GM12878 (cell line): Measurements from ENCODE around the gene BNC2. TPM values are rescaled to one million over a fixed set of nuclear protein-coding genes. Genes with fewer than 3 reads are reported as not detected.

ENCODE experiments used
- ATAC-seq: fragments of 200-7000 bp; cut with Tn5 transposase; 3 replicates; pipeline ENCODE4 v1.9.1; 2020; ENCODE audit warnings: mild to moderate bottlenecking, moderate library complexity
- BruUV-seq: library from RNA; stranded (reverse); fragments of 400-500 nt; replicated peaks from 2 replicates; lab custom pipeline; 2021; lab: Mats Ljungman, UMichigan
- CTCF ChIA-PET: fragments of 300-600 bp; sonication (Branson Sonifier 250); formaldehyde crosslinking; extraction: SDS; loops from one replicate; lab custom pipeline; 2021; ENCODE audit warnings: inconsistent platforms; lab: Yijun Ruan, JAX
- POLR2A ChIA-PET: fragments of 350-600 bp; formaldehyde crosslinking; extraction: SDS; loops from one replicate; lab custom pipeline; 2021; ENCODE audit warnings: inconsistent platforms; lab: Charles Lee
- RAD21 ChIA-PET: fragments of 300-600 bp; sonication (Branson Sonifier 250); formaldehyde crosslinking; loops from one replicate; lab custom pipeline; 2023; ENCODE audit warnings: antibody characterized with exemption; ENCODE audit not compliant: unreplicated experiment; lab: Charles Lee
- SMC1A ChIA-PET: fragments of 300-600 bp; sonication (Branson Sonifier 250); formaldehyde crosslinking; loops from one replicate; lab custom pipeline; 2023; ENCODE audit not compliant: unreplicated experiment, uncharacterized antibody; lab: Charles Lee
- DNase-seq: peaks from one replicate; pipeline ENCODE4 v3.0.0-alpha.2; 2011; ENCODE audit warnings: low read depth, low spot score
- FAIRE-seq: peaks from 3 replicates; lab custom pipeline; 2011; peaks lifted over from hg19 to GRCh38; lab: Jason Lieb, UNC
- H2AFZ ChIP-seq: 2 replicates; pipeline ENCODE4 v1.6.0; 2011; ENCODE audit warnings: low read depth, low read length, control low read depth; ENCODE audit not compliant: control insufficient read depth
- H3K27ac ChIP-seq: 2 replicates; pipeline ENCODE4 v1.5.1; 2011; ENCODE audit warnings: control low read depth; ENCODE audit not compliant: control insufficient read depth, insufficient read depth
- H3K27me3 ChIP-seq, 2 experiments: replicated peaks in 1 of 2; 2 replicates each; pipeline versions ENCODE4 v1.6.0 to v1.6.1; 2011; ENCODE audit warnings: low read length in 1 of 2; ENCODE audit not compliant: control insufficient read depth in 2 of 2, insufficient read depth in 2 of 2
- H3K36me3 ChIP-seq, 2 experiments: 2 replicates each; pipeline ENCODE4 v1.5.1; 2011; ENCODE audit warnings: low read length in 1 of 2; ENCODE audit not compliant: control insufficient read depth in 2 of 2, insufficient read depth in 2 of 2
- H3K4me1 ChIP-seq: 2 replicates; pipeline ENCODE4 v1.6.1; 2011; ENCODE audit warnings: mild to moderate bottlenecking, low read length, moderate library complexity, mixed read lengths; ENCODE audit not compliant: control insufficient read depth, insufficient read depth
- H3K4me2 ChIP-seq: 2 replicates; pipeline ENCODE4 v1.6.0; 2011; ENCODE audit warnings: control low read depth; ENCODE audit not compliant: control insufficient read depth, insufficient read depth
- H3K4me3 ChIP-seq: fragments of 200-600 bp; sonication (generic); 2 replicates; pipeline ENCODE4 v1.5.1; 2016
- H3K79me2 ChIP-seq: 2 replicates; pipeline ENCODE4 v1.6.0; 2011; ENCODE audit warnings: low read length; ENCODE audit not compliant: control insufficient read depth, insufficient read depth
- H3K9ac ChIP-seq: 2 replicates; pipeline ENCODE4 v1.8.0; 2011; ENCODE audit warnings: low read length, control low read depth, mixed read lengths; ENCODE audit not compliant: control insufficient read depth, insufficient read depth
- H3K9me3 ChIP-seq: replicated peaks from 3 replicates; pipeline ENCODE4 v1.5.1; 2011; ENCODE audit warnings: mild to moderate bottlenecking, low read length; ENCODE audit not compliant: control insufficient read depth, insufficient read depth
- H4K20me1 ChIP-seq: 2 replicates; pipeline ENCODE4 v1.6.0; 2011; ENCODE audit not compliant: control insufficient read depth, insufficient read depth
- BMI1 ChIP-seq: fragments of 450-650 bp; IDR thresholded peaks from 2 replicates; pipeline ENCODE4 v1.6.1; 2016; ENCODE audit warnings: mild to moderate bottlenecking, moderate library complexity, borderline replicate concordance
- GABPA ChIP-seq: IDR thresholded peaks from 2 replicates; pipeline ENCODE4 v1.6.1; 2014; ENCODE audit warnings: antibody characterized with exemption, low read depth, mild to moderate bottlenecking, inconsistent platforms
- HSF1 ChIP-seq: fragments of 150-350 bp; IDR thresholded peaks from 2 replicates; pipeline ENCODE4 v1.6.1; 2014; ENCODE audit warnings: mild to moderate bottlenecking, low read depth, low read length
- MEF2A ChIP-seq: IDR thresholded peaks from 2 replicates; pipeline ENCODE4 v1.6.1; 2011; ENCODE audit warnings: low read depth, mild to moderate bottlenecking, low read length, moderate library complexity; ENCODE audit not compliant: insufficient read depth
- SMC3 ChIP-seq: IDR thresholded peaks from 2 replicates; pipeline ENCODE4 v1.6.1; 2011; ENCODE audit warnings: low read length, improper control_type of control experiment, borderline replicate concordance
- SREBF1 ChIP-seq: IDR thresholded peaks from 2 replicates; pipeline ENCODE4 v1.6.1; 2012; ENCODE audit warnings: mild to moderate bottlenecking, low read length
- ZNF592 ChIP-seq: fragments of 450-650 bp; IDR thresholded peaks from 2 replicates; pipeline ENCODE4 v1.6.1; 2017; ENCODE audit warnings: mild to moderate bottlenecking, moderate library complexity
- whole genome bisulfite sequencing: methylation state at CpG from one replicate; pipeline ENCODE4 v1.1.6; 2016; ENCODE audit warnings: low lambda C conversion rate; ENCODE audit not compliant: insufficient replicate concordance, insufficient coverage; ENCODE audit errors: missing lambda C conversion rate; 5-methylcytosine and 5-hydroxymethylcytosine counted together
- in situ Hi-C: fragments of 300-500 bp; cut with MboI; formaldehyde crosslinking; loops from 9 replicates; pipeline ENCODE4 v1.14.3; 2018; ENCODE audit warnings: mixed read lengths
- intact Hi-C: fragments of 100-400 bp; cut with micrococcal nuclease; formaldehyde crosslinking; loops from one replicate; pipeline ENCODE4 v1.14.2; 2022; ENCODE audit not compliant: unreplicated experiment
- polyA plus RNA-seq, 11 experiments: library from polyadenylated mRNA; depleted of rRNA in 4 of 11; unstranded in 6 of 11; stranded (reverse) in 5 of 11; fragments of >200 nt; fragmentation: Nextera tagmentation in 4 of 11; fragmentation: Illumina TruSeq in 1 of 11; extraction: Ambion mirVana in 4 of 11; extraction: Trizol in 1 of 11; gene quantifications; 1 replicate in 1 of 11; 2 replicates in 10 of 11; pipeline versions ENCODE4 v1.2.1 to v1.2.3, GENCODE V29; 2011 to 2016; ENCODE audit warnings: inconsistent platforms in 2 of 11, missing spikeins in 2 of 11, low read depth in 1 of 11
- total RNA-seq, 4 experiments: library from RNA; depleted of rRNA in 3 of 4; stranded (reverse); fragments of >200 nt in 3 of 4; fragmentation: Illumina TruSeq in 1 of 4; extraction: Trizol in 1 of 4; gene quantifications; 2 replicates each; pipeline versions ENCODE4 v1.2.1 to v1.2.3, GENCODE V29; 2013 to 2021
- TF ChIP-seq, protein P1 (sequence below): fragments of 450-650 bp; IDR thresholded peaks from 2 replicates; pipeline ENCODE4 v1.6.1; 2017; ENCODE audit warnings: borderline replicate concordance
- TF ChIP-seq, protein P2 (sequence below): fragments of 450-650 bp; IDR thresholded peaks from 2 replicates; pipeline ENCODE4 v1.6.1; 2017; ENCODE audit warnings: mild to moderate bottlenecking
- TF ChIP-seq, protein P3 (sequence below): fragments of 450-650 bp; IDR thresholded peaks from 2 replicates; pipeline ENCODE4 v1.6.1; 2017; ENCODE audit warnings: mild to moderate bottlenecking, low read depth, inconsistent platforms; ENCODE audit not compliant: poor library complexity, severe bottlenecking
- TF ChIP-seq, protein P4 (sequence below): IDR thresholded peaks from 2 replicates; pipeline ENCODE4 v1.6.1; 2011; ENCODE audit warnings: borderline replicate concordance, low read depth, mild to moderate bottlenecking, moderate library complexity, mixed read lengths, low read length; ENCODE audit not compliant: insufficient read depth; ENCODE audit errors: extremely low read length

Gene BNC2
- total and polyA plus RNA-seq, 10 of the 15 experiments (the other 5 are each of a cell fraction or from before 2014, with no cell fraction given) = 0.05 to 14.5 (median 0.26) TPM

DNA sequence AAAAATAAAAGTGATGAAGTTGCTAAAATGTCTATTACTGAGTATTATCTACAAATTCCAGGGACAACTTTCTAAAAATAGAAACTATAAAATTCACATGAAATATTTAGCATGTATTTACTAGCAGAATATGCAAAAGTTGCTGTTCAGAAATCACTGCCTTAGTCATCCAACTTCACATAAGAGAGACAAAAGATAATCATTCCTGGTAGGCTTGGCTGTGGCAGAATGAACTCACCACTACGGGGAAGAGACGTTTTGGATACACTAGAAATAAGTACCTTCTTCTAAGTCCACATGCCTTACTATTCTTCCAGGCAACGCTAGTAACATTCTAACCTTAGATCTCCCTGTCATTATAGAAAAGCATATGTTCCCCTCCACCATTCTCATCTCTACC, 272.2 kb downstream of the BNC2 start:
- Histone ChIP-seq H3K4me1 (no peaks in the 10 kb centered on the region), H3K36me3 (no peaks in the 10 kb centered on the region), H3K9ac (no peak overlapping the region), H3K27ac (no peak overlapping the region), H3K79me2 (no peaks in the 10 kb centered on the region), H3K4me3 (no peak overlapping the region), H3K9me3 (no peaks in the 10 kb centered on the region), H3K4me2 (no peak overlapping the region), H2AFZ (no peak overlapping the region), H4K20me1 (no peaks in the 10 kb centered on the region), H3K27me3 (no peaks in the 10 kb centered on the region)
- 21% methylated on average over 3 of the region's 3 CpGs for WGBS
- in situ Hi-C loops = no loop called here
- ChIA-PET RAD21 (no interaction called here), SMC1A (interaction anchor here (1.4 to 2.0 kb wide), 2 partner anchors 11 to 81 kb away, joined by 3 to 6 read pairs; no protein-coding TSS in a partner anchor), POLR2A (no interaction called here), CTCF (no interaction called here)
- DNase-seq (no peak), ATAC-seq (no peak), FAIRE-seq (no peak)
- intact Hi-C loops = no loop called here
- BruUV-seq = no TSS peak
- no peak for TF ChIP-seq GABPA
- TF ChIP-seq ZNF592 = no peak
- TF ChIP-seq, protein P1, sequence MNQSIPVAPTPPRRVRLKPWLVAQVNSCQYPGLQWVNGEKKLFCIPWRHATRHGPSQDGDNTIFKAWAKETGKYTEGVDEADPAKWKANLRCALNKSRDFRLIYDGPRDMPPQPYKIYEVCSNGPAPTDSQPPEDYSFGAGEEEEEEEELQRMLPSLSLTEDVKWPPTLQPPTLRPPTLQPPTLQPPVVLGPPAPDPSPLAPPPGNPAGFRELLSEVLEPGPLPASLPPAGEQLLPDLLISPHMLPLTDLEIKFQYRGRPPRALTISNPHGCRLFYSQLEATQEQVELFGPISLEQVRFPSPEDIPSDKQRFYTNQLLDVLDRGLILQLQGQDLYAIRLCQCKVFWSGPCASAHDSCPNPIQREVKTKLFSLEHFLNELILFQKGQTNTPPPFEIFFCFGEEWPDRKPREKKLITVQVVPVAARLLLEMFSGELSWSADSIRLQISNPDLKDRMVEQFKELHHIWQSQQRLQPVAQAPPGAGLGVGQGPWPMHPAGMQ = no peak
- no peak for TF ChIP-seq SREBF1
- TF ChIP-seq BMI1 = no peak
- no peak for TF ChIP-seq HSF1
- TF ChIP-seq, protein P2, sequence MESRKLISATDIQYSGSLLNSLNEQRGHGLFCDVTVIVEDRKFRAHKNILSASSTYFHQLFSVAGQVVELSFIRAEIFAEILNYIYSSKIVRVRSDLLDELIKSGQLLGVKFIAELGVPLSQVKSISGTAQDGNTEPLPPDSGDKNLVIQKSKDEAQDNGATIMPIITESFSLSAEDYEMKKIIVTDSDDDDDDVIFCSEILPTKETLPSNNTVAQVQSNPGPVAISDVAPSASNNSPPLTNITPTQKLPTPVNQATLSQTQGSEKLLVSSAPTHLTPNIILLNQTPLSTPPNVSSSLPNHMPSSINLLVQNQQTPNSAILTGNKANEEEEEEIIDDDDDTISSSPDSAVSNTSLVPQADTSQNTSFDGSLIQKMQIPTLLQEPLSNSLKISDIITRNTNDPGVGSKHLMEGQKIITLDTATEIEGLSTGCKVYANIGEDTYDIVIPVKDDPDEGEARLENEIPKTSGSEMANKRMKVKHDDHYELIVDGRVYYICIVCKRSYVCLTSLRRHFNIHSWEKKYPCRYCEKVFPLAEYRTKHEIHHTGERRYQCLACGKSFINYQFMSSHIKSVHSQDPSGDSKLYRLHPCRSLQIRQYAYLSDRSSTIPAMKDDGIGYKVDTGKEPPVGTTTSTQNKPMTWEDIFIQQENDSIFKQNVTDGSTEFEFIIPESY = no peak
- TF ChIP-seq, protein P3, sequence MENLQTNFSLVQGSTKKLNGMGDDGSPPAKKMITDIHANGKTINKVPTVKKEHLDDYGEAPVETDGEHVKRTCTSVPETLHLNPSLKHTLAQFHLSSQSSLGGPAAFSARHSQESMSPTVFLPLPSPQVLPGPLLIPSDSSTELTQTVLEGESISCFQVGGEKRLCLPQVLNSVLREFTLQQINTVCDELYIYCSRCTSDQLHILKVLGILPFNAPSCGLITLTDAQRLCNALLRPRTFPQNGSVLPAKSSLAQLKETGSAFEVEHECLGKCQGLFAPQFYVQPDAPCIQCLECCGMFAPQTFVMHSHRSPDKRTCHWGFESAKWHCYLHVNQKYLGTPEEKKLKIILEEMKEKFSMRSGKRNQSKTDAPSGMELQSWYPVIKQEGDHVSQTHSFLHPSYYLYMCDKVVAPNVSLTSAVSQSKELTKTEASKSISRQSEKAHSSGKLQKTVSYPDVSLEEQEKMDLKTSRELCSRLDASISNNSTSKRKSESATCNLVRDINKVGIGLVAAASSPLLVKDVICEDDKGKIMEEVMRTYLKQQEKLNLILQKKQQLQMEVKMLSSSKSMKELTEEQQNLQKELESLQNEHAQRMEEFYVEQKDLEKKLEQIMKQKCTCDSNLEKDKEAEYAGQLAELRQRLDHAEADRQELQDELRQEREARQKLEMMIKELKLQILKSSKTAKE = no peak
- TF ChIP-seq, protein P4, sequence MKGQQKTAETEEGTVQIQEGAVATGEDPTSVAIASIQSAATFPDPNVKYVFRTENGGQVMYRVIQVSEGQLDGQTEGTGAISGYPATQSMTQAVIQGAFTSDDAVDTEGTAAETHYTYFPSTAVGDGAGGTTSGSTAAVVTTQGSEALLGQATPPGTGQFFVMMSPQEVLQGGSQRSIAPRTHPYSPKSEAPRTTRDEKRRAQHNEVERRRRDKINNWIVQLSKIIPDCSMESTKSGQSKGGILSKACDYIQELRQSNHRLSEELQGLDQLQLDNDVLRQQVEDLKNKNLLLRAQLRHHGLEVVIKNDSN = no peak
- no peak for TF ChIP-seq SMC3
- no peak for TF ChIP-seq MEF2A
